NCI-H345 treated with DMSO at 0.1 percent for 48 hours (cell line): ENCODE results near the gene PKD1L1.
"Not testable (repeated sequence)": the region's sequence is repeated elsewhere in the genome, so short reads cannot be mapped to it uniquely, and the experiment has no call there.

Experiments used
- DNase-seq: peaks from one replicate; lab custom pipeline; 2025; ENCODE audit not compliant: unreplicated experiment; lab: John Stamatoyannopoulos, UW

Gene PKD1L1, protein sequence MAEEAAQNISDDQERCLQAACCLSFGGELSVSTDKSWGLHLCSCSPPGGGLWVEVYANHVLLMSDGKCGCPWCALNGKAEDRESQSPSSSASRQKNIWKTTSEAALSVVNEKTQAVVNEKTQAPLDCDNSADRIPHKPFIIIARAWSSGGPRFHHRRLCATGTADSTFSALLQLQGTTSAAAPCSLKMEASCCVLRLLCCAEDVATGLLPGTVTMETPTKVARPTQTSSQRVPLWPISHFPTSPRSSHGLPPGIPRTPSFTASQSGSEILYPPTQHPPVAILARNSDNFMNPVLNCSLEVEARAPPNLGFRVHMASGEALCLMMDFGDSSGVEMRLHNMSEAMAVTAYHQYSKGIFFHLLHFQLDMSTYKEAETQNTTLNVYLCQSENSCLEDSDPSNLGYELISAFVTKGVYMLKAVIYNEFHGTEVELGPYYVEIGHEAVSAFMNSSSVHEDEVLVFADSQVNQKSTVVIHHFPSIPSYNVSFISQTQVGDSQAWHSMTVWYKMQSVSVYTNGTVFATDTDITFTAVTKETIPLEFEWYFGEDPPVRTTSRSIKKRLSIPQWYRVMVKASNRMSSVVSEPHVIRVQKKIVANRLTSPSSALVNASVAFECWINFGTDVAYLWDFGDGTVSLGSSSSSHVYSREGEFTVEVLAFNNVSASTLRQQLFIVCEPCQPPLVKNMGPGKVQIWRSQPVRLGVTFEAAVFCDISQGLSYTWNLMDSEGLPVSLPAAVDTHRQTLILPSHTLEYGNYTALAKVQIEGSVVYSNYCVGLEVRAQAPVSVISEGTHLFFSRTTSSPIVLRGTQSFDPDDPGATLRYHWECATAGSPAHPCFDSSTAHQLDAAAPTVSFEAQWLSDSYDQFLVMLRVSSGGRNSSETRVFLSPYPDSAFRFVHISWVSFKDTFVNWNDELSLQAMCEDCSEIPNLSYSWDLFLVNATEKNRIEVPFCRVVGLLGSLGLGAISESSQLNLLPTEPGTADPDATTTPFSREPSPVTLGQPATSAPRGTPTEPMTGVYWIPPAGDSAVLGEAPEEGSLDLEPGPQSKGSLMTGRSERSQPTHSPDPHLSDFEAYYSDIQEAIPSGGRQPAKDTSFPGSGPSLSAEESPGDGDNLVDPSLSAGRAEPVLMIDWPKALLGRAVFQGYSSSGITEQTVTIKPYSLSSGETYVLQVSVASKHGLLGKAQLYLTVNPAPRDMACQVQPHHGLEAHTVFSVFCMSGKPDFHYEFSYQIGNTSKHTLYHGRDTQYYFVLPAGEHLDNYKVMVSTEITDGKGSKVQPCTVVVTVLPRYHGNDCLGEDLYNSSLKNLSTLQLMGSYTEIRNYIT (N-terminal part only)

DNA sequence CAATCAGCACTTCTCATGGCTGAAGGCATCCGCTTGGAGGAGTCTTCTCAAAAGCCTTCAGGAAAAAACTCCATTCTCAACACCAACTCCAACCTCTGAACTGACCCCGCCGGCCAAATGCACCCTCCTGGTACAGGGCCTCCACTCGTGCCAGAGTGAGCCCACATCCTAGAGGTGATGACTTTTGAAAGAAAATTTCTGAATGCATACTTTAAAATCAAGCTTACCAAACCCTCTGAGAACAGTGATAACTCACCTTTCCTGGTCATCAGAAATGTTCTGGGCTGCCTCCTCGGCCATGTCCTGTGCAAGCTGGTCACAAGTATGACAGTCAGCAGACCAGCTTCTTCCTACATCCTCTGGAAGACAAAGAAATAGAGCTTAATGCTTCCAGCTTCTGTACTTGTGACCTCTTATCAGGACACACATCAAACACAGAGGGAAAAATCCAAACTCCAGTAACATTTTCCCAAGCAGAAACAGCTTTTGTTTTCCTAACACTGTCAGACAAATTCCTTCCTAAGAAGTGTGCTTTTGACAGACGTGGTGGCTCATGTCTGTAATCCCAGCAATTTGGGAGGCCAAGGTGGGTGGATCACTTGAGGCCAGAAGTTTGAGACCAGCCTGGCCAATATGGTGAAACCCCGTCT is at the start of gene PKD1L1:
PKD1L1 (minus strand) TSS at position 326 of the 650 bp plus-strand sequence; CDS start at position 300, 26 bp downstream.
- DNase-seq, result no peak

DNA sequence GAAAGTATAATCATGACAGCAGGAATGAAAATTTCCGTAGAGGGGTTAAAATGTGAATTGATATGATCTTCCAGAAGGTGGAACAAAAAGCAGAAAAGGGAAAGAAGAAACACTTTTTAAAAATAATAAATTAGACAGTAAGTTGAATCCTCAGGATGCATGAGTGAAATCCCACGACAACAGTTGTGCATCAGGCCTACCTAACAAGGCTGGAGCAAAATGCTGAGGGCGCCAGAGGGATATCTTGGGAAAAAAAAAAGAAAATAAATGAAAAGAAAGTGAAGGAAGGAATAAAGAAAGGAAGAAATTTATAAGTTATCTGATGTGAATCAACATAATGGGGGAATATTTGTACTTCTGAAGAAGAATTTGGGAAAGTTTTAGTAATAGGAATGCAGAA is 44.2 kb upstream of the PKD1L1 start:
- no peak for DNase-seq

DNA sequence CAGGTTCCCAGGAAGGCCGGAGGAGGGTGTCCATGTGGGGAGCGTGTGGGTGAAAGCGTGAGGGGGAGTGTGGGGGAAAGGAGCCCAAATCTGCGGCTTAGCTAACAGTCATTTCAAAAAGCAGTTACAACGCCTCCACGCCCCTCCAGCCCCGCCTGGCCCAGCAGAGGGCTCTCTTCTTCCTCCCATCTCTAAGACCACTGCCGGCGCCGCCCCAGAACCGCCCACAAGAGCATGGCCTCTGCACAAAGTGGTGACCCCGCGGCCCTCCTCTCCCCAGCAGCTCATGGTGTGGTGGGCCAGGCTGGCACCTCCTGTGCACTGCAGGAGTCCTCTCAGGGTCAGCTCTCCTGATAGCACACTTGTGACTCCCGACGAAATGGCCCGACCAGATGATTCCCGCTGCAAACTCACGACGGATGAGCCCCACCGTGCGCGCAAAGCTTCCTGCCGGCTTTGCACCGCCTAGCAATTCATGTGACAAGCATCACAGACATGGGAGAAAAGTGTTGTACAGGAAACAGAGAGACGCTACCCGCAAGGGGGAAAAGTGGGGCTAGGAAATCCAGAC is 43.6 kb upstream of the PKD1L1 start:
- DNase-seq, result peak; percentile 20

DNA sequence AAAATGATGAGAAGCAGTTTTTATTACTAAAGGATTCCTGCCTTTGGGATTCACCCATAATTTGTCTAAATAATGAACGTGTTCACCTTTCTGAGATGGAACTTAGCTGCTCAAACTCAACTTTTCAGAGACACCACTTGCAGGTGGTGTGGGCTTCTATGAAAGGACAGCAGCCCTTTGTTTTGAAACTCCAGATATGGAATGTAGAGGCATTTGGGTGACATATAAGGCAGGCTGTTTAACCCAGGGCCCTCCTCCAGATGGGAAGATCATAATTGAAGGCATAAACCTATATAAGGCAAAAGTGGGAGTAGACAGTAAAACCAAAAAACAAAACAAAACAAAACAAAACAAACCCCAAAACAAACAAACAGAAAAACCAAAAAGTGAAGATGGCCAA is 43.0 kb upstream of the PKD1L1 start:
- DNase-seq, result no peak

DNA sequence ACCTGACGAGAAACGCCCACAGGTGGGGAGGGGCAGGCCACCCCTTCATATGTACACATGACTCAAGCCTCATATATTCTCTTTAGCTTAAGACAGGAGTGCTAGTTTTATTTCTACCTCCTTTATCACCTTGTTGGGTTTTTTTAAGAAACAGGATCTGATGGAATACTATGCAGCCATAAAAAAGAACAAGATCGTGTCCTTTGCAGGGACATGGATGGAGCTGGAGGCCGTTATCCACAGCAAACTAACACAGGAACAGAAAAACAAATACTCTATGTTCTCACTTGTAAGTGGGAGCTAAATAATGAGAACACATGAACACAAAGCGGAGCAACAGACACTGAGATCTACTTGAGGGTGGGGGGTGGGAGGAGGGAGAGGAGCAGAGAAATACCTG is 42.3 kb upstream of the PKD1L1 start:
- no peak for DNase-seq

DNA sequence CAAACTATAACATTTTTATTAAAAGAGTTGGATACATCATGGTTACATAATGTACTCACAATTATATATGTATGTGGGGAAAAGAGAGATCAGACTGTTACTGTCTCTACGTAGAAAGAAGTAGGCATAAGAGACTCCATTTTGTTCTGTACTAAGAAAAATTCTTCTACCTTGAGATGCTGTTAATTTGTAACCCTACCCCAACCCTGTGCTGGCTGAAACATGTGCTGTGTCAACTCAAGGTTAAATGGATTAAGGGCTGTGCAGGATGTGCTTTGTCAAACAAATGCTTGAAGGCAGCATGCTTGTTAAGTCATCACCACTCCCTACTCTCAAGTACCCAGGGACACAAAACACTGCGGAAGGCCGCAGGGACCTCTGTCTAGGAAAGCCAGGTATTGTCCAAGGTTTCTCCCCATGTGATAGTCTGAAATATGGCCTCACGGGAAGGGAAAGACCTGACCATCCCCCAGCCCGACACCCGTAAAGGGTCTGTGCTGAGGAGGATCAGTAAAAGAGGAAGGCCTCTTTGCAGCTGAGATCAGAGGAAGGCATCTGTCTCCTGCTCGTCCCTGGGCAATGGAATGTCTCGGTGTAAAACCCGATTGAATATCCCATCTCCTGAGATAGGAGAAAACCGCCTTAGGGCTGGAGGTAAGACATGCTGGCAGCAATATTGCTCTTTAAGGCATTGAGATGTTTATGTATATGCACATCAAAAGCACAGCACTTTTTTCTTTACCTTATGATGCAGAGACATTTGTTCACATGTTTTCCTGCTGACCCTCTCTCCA is 41.5 kb upstream of the PKD1L1 start:
- DNase-seq, result not testable (repeated sequence)

DNA sequence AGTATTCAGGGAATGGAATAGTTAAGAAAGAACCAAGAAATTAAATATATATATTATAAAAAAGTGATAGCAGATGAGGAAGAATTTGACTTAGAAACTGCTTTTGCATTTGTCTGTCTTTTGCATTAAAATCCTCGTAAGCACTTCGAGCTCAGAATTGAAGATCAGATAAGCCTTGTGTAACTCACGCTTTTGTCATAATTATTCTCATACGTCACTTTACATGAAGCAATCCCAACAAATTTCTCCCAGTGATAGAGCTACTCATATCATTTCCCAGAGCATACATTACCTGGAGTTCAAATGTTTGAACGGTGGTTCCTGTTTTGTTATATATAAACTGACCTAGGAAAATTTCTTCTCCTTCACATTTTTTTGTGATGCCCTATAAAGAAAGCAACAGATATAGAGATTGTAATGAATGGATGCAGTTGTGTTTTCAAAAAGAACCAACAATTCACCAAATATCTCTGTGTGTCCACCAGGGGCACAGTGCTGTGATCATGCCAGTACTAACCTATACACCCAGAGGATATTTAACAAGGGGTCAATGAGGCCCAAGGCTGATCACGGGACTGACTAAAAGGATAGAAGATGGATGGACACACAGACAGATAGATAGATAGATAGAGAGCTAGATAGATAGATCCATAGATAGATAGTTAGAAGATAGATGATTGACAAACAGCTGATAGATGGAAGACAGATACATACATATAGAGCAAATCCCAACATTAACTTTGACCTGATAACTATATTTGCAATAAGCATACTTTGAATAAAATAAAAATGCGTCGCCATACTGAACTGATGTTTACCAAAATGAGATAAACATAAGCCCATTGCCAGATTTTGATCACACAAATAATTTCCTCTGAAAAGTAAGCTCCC is 40.5 kb upstream of the PKD1L1 start:
- DNase-seq, result no peak

DNA sequence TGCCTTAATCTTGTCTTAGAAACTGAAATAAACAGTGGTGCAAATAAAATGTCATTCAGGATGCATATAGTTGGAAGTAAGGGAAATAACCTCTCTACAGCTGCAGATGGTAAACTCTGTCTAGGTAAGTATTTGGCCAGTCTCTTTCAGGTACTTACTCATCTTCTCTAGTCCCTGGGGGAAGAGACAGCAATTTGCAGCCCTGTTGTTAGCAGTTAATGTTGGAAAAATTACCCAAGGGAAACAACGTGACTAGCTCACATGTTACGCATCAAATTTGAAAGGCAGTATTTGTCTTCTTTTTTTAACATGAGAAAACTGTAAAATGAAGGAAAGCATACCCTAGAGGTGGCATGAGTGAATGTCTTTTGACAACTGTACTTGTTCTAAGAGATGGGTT is 34.3 kb upstream of the PKD1L1 start:
- DNase-seq, result no peak

DNA sequence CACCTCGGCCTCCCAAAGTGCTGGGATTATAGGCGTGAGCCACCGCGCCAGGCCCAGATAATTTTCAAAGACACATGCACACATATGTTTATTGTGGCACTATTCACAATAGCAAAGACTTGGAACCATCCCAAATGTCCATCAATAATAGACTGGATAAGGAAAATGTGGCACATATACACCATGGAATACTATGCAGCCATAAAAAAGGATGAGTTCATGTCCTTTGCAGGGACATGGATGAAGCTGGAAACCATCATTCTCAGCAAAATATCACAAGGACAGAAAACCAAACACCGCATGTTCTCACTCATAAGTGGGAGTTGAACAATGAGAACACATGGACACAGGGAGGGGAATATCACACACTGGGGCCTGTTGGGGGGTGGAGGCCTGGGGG is 32.4 kb upstream of the PKD1L1 start:
- DNase-seq, result not testable (repeated sequence)

DNA sequence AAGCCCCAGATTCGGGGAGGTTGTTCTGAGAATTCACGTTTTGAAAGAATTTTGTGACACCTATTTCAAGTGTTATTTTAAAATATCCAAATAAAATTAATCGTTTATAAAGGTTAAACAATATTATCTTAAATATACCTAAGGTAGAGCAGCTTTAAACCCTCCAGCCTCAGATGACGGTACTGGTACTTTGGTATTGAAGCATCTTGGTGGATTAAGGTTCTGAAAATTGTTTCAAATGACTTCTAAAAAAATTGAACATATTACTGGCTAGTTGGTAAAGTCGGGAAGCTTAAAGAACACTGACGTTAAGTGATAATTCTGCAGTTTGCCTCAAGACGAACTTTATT is 31.5 kb upstream of the PKD1L1 start:
- no peak for DNase-seq

DNA sequence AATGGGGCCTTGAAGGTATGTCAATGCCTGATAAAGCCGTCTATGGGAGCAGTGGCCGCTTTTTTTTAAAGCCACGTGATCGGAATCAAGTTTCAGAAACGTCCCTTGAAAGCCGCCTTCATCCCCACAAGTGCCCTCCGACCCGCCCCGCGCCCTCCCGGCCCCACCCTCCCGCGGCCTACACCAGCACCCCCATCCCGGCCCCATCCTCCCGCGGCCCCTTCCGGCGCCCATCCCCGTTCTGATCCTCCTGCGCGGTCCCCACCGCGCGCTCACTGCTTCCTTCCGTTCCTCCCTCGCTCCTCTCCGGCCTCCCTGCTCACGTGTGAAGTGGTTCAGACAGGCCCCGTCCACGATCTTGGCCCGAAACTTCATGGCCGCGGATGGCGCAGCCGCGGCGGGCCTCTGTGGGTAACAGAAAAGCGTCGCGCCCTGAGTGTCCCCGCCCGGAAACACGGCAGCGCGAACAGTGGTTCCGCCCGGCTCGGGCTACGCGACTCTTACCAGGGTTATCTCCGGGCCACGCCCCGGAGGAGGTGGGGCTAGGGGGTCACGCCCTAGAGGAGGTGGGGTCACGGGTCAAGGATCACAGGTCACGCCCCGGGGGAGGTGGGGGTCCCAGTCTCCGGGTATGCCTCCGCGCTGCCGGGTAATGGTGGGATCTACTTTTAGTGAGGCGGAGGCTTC is 31.0 kb upstream of the PKD1L1 start, which contains the start of gene HUS1:
HUS1 (minus strand) TSS at position 471 of the 687 bp plus-strand sequence; CDS start at position 375, 96 bp downstream.
- DNase-seq, result peak; percentile 82

DNA sequence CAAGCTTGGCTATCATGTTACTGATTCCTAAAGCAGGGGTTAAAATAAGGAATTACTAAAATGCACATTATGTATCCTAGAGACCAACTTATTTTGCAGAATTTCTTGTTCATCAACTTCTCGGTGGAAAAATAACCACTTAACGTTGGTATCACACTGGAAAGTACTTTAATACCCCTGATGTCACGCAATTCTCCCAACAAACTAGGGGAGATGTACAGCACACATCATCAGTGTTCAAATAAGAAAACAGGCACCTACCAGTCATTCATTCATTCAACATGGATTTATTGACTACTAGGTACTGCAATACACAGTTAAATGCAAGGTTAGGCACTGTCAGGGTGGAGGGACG is 30.5 kb upstream of the PKD1L1 start:
- no peak for DNase-seq

DNA sequence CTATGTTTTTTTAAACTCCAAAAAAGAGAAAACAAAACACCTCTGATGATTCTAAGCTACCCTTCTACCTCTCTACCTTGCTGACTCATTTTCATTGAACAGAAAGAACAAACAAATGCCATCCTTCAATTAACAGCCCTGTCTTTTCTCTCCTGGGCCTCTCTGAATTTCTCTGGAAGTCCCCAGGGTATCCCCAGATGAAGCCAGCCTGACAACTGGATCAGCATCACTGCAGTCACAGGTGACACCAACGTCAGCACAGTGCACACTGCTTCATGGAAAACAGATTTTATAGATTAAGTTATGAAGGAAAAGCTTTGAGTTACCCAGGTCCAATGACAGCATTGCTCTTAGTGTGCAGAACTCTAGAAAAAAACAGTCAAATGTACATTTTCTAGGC is 25.5 kb upstream of the PKD1L1 start:
- DNase-seq, result no peak

DNA sequence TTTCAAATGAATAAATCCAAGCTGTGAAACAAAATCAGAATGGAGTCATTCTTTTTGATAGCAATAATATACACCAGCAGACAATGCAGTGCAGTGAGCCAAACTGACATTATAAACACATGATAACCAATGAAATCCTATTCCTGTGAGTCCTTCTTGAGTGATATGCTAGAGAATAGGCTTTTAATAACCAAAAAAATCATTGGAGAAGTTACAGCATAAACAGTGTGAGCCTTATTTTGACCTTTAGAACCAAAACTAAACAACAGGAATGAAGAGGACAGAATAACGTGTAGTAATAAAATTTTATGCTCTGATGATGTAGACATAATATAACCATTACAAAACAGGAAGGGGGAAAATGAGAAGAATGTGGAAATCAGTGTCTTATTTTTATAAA is 22.5 kb upstream of the PKD1L1 start:
- no peak for DNase-seq

DNA sequence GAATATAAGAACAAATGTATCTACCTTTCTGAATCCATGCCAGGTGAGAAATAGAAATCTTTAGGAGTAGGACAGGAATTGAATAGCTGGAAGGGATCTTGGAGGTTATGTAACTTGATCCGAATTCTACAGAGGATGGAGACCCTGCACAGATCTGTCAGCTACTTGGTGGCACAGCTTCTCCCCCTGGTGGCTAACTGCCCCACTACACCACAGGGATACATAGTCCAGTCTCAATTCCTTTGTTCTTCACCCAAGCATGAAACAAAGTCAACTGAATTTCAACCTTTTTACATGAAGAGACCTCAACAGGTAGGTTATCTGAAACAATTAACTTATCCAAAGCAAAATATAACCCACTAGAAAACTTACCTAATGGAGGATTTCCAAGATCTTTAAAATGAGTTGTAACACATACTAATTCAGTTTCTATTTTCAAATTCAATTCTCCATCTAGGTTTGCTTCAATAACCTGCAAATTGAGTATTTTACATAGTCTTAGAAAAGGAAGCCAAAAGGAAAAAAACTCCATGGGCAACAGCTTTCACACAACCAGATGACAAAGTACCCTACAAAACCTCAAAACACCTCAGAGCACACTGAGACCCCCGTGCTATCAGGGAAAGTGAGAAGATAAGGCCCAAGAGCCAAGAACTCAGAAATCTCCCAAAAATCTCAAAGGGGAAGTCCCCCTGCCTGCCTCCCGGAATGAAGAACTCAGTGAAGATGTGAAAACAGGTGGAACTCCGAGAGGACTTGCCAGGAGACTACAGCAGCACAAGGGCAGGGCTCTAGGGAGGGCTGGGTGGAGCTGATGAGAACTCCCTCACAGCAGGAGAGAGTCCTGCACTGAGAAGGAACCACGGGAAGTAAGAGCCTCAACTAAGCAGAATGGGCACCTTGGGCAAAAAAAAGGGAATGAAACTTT is 20.8 kb upstream of the PKD1L1 start:
- DNase-seq, result peak; percentile 36

DNA sequence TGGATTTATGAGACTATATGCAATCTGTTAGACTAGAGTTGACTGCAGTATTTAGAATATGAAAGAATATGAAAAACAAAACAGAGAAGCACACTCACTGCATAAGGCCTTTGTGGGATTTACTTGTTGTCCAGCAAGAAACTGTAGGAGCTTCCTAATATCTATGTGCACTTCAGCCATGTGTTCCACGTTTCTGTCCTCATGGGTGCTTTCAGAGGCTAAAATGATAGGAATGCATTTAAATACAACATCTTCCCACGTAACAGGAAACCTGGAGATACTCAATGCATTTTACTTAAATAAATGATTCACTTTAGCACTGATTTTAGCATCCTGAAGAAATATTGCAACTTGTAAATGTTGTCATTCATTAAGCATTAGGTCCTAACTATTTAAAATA is 19.4 kb upstream of the PKD1L1 start:
- DNase-seq, result no peak

DNA sequence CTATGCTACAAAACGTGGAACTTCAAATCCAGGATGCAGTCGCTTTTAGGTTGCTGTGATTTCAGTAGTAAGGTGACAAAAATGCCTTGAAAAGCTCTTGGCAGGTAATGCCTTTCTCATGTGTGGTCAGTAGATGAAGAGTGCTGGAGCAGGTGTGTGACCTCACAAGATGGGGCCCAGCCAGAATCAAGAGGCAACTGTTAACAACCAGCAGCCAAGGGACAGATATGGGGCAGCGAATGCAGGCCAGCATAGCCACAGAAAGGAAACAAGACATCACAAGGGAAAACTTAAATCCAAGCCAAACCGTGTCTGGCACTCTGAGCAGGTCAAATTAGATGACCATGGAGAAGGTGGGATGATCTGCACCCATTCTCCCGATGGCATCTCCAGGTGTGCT is 18.9 kb upstream of the PKD1L1 start:
- DNase-seq, result no peak
